NCI-H460 (cell line): ENCODE data around the gene GBGT1. TPM values are rescaled to one million over a fixed set of nuclear protein-coding genes. Genes with fewer than 3 reads are reported as not detected.
A peak's percentile ranks its signal among the peaks of the same experiment; 100 is the strongest.

ENCODE experiments used
- DNase-seq: peaks from one replicate; pipeline ENCODE4 v3.0.0-alpha.2; 2016; ENCODE audit warnings: low read depth; ENCODE audit errors: extremely low read depth
- total RNA-seq: library from RNA; depleted of rRNA; stranded (reverse); fragments of >200 nt; shearing (Covaris generic); gene quantifications from 2 replicates; pipeline ENCODE4 v1.2.3, GENCODE V29; 2014

Gene GBGT1
- total RNA-seq, 1 experiment from 2014 or later: 0.27 TPM

- DNase-seq: no peak
Measured at GRCh38 chr9:133144904-133145851, 18.5 kb downstream of the GBGT1 start.

- DNase-seq: peak; percentile 62
Measured at GRCh38 chr9:133144142-133144903, 19.4 kb downstream of the GBGT1 start.

- no peak for DNase-seq
Measured at GRCh38 chr9:133143639-133144141, 20.0 kb downstream of the GBGT1 start.

GRCh38 chr9:133142684-133143622 lies 20.8 kb downstream of the GBGT1 start:
- no peak for DNase-seq

- DNase-seq: no peak
Measured at GRCh38 chr9:133141833-133142595, 21.7 kb downstream of the GBGT1 start.

GRCh38 chr9:133140606-133141005 lies 23.1 kb downstream of the GBGT1 start:
- DNase-seq: no peak

GRCh38 chr9:133140174-133140505 lies 23.6 kb downstream of the GBGT1 start:
- DNase-seq: no peak

- DNase-seq: no peak
Measured at GRCh38 chr9:133139246-133140173, 24.2 kb downstream of the GBGT1 start.

- no peak for DNase-seq
Measured at GRCh38 chr9:133137451-133138231, 26.1 kb downstream of the GBGT1 start.

GRCh38 chr9:133135146-133135745 lies 28.5 kb downstream of the GBGT1 start:
- no peak for DNase-seq

- DNase-seq: no peak
Measured at GRCh38 chr9:133134388-133135145, 29.1 kb downstream of the GBGT1 start.

- DNase-seq: peak; percentile 85
Measured at GRCh38 chr9:133133681-133134387, 29.9 kb downstream of the GBGT1 start.

- DNase-seq: no peak
Measured at GRCh38 chr9:133132174-133132573, 31.5 kb downstream of the GBGT1 start.

GRCh38 chr9:133131506-133131905 lies 32.2 kb downstream of the GBGT1 start:
- peak; percentile 70 for DNase-seq

GRCh38 chr9:133130685-133131244 lies 32.9 kb downstream of the GBGT1 start:
- no peak for DNase-seq
